Testis (tissue), 3 donors: ENCODE results near the gene PSENEN. TPM values are rescaled to one million over a fixed set of nuclear protein-coding genes. Genes with fewer than 3 reads are reported as not detected.

Source experiments
- DNase-seq: peaks from one replicate; pipeline ENCODE4 v3.0.0-alpha.2; 2019
- H3K27ac ChIP-seq, 2 donors: fragments of 200-600 bp; sonication (generic); one replicate each; pipeline ENCODE4 v1.5.1; 2019
- H3K27me3 ChIP-seq: fragments of 200-600 bp; sonication (generic); one replicate; pipeline ENCODE4 v1.5.1; 2019
- H3K36me3 ChIP-seq: fragments of 200-600 bp; sonication (generic); one replicate; pipeline ENCODE4 v1.5.1; 2017; ENCODE audit warnings: low read depth; ENCODE audit errors: missing control alignments
- H3K4me1 ChIP-seq: fragments of 200-600 bp; sonication (generic); one replicate; pipeline ENCODE4 v1.5.1; 2019
- H3K4me3 ChIP-seq, 2 donors: fragments of 200-600 bp; sonication (generic); one replicate each; pipeline ENCODE4 v1.5.1; 2017 to 2019
- H3K9me3 ChIP-seq: fragments of 200-600 bp; sonication (generic); one replicate; pipeline ENCODE4 v1.5.1; 2017
- POLR2A ChIP-seq: fragments of 450-650 bp; IDR thresholded peaks from one replicate; pipeline ENCODE4 v1.6.1; 2017; ENCODE audit warnings: antibody characterized with exemption, mild to moderate bottlenecking, moderate library complexity
- WGBS, 2 donors: methylation state at CpG; one replicate each; pipeline ENCODE4 v1.1.5; 2018; 5-methylcytosine and 5-hydroxymethylcytosine counted together
- intact Hi-C: fragments of 100-400 bp; cut with DNase I; formaldehyde crosslinking; loops from one replicate; pipeline ENCODE4 v1.15.1; 2023; ENCODE audit warnings: low total_unique reads
- polyA plus RNA-seq: library from polyadenylated mRNA; stranded (reverse); fragments of 350-450 nt; fragmentation: Illumina TruSeq; extraction: RNeasy Lipid Tissue Mini Kit (QIAGEN cat#74804); gene quantifications from one replicate; pipeline ENCODE4 v1.2.3, GENCODE V29; 2014; ENCODE audit warnings: low read depth, low replicate concordance; ENCODE audit not compliant: insufficient read depth
- total RNA-seq, 2 donors: library from RNA; depleted of rRNA; stranded (reverse); fragments of >200 nt; gene quantifications; one replicate each; pipeline ENCODE4 v1.2.3, GENCODE V29; 2016
- TF ChIP-seq, protein P1 (sequence below), 3 experiments: fragments of 450-650 bp in 2 of 3; fragments of 200-600 bp in 1 of 3; sonication (generic) in 1 of 3; IDR thresholded peaks; one replicate each; pipeline ENCODE4 v1.5.1; 2016 to 2019; ENCODE audit warnings: antibody characterized with exemption in 3 of 3, mild to moderate bottlenecking in 2 of 3, moderate library complexity in 1 of 3

Gene PSENEN
- total and polyA plus RNA-seq, 3 donors from 2014 or later = 100 to 303 (median 121) TPM

DNA sequence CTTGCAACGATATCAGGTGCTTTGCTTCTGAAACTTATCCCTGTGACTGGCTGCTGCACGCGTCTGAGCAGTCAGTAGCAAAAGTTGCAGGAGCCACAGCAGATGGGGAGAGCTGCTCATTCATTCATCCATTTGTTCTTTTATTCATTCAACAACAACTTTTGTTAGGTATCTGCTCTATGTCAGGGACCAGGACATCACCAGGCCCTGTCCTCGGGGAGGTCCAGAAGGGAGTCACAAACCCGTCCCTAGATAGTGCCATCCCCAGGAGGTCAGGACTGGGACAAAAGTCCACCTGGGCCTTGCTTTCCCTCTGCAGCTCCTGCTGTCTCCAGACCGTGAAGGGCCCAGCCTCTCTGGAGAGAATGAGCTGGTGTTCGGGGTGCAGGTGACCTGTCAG lies 32.5 kb downstream of the PSENEN start:
- Histone ChIP-seq H3K27me3 (no peaks in the 10 kb centered on the region), H3K36me3 (no peaks in the 10 kb centered on the region), H3K4me3 (no peak overlapping the region), H3K9me3 (no peaks in the 10 kb centered on the region), H3K27ac (no peak overlapping the region), H3K4me1 (peaks cover 7% of the 10 kb centered on the region)
- WGBS, 2 donors = 78 to 88% methylated on average over 5 to 7 of the region's 7 CpGs
- intact Hi-C loops = no loop called here
- no peak for DNase-seq
- TF ChIP-seq POLR2A = no peak
- TF ChIP-seq, protein P1, sequence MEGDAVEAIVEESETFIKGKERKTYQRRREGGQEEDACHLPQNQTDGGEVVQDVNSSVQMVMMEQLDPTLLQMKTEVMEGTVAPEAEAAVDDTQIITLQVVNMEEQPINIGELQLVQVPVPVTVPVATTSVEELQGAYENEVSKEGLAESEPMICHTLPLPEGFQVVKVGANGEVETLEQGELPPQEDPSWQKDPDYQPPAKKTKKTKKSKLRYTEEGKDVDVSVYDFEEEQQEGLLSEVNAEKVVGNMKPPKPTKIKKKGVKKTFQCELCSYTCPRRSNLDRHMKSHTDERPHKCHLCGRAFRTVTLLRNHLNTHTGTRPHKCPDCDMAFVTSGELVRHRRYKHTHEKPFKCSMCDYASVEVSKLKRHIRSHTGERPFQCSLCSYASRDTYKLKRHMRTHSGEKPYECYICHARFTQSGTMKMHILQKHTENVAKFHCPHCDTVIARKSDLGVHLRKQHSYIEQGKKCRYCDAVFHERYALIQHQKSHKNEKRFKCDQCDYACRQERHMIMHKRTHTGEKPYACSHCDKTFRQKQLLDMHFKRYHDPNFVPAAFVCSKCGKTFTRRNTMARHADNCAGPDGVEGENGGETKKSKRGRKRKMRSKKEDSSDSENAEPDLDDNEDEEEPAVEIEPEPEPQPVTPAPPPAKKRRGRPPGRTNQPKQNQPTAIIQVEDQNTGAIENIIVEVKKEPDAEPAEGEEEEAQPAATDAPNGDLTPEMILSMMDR (IDR thresholded peaks at IDR 0.05) = no peak

- no peaks in the 10 kb centered on the region for H3K36me3 ChIP-seq
- no peak for DNase-seq
These were observed 33.6 kb downstream of the PSENEN start for GRCh38 chr19:35779033-35779432.

DNA sequence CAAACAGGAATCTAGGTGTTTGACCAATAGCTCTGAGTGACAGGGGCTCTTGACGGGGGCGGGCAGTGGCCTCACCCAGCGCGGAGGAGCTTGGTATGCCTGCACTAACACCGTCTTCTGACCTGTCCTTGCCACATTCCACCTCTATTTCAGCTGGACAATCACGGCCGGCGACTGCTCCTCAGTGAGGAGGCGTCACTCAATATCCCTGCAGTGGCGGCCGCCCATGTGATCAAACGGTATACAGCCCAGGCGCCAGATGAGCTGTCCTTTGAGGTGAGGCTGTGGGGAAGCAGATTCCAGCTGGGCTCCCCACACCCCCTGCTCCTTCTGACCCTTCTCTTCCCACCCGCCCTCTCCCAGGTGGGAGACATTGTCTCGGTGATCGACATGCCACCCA lies 34.6 kb downstream of the PSENEN start:
- peaks cover 7% of the 10 kb centered on the region for H3K4me1 ChIP-seq
- no peak overlapping the region for H3K27ac ChIP-seq
- intact Hi-C loops = no loop called here
- 95 to 97% methylated on average over 13 to 16 of the region's 16 CpGs for WGBS, 2 donors
- no peaks in the 10 kb centered on the region for H3K27me3 ChIP-seq
- no peaks in the 10 kb centered on the region for H3K9me3 ChIP-seq
- no peaks in the 10 kb centered on the region for H3K36me3 ChIP-seq
- H3K4me3 ChIP-seq = no peak overlapping the region
- no peak for TF ChIP-seq POLR2A
- TF ChIP-seq, protein P1 (IDR thresholded peaks at IDR 0.05) = no peak
- DNase-seq = no peak

More at GRCh38 chr19:35779033-35779432, 33.6 kb downstream of the PSENEN start:
- no peaks in the 10 kb centered on the region for H3K9me3 ChIP-seq
- no peak overlapping the region for H3K27ac ChIP-seq
- peaks cover 7% of the 10 kb centered on the region for H3K4me1 ChIP-seq
- no peak overlapping the region for H3K4me3 ChIP-seq
- TF ChIP-seq, protein P1 (IDR thresholded peaks at IDR 0.05) = no peak
- no peak for TF ChIP-seq POLR2A
- intact Hi-C loops = no loop called here
- no peaks in the 10 kb centered on the region for H3K27me3 ChIP-seq
- WGBS, 2 donors = 92% methylated on average over 8 of the region's 8 CpGs

DNA sequence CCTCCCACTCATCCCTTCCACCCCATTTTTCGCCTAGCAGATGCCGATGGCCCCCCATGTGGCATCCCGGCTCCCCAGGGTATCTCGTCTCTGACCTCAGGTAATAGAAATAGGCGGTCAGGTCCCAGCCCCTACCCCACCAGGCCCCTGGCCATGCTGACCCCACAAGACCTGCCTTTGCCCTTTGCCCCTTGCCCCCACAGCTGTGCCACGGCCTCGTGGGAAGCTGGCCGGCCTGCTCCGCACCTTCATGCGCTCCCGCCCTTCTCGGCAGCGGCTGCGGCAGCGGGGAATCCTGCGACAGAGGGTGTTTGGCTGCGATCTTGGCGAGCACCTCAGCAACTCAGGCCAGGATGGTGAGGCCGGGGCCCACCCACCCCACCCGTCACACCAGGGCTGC lies 35.3 kb downstream of the PSENEN start:
- no peak for DNase-seq
- H3K4me3 ChIP-seq = no peak overlapping the region
- no peaks in the 10 kb centered on the region for H3K9me3 ChIP-seq
- intact Hi-C loops = no loop called here
- no peaks in the 10 kb centered on the region for H3K27me3 ChIP-seq
- no peaks in the 10 kb centered on the region for H3K36me3 ChIP-seq
- no peak overlapping the region for H3K27ac ChIP-seq
- TF ChIP-seq, protein P1 (IDR thresholded peaks at IDR 0.05) = no peak
- no peak for TF ChIP-seq POLR2A
- 92 to 94% methylated on average over 19 to 20 of the region's 20 CpGs for WGBS, 2 donors
- H3K4me1 ChIP-seq = peaks cover 7% of the 10 kb centered on the region

DNA sequence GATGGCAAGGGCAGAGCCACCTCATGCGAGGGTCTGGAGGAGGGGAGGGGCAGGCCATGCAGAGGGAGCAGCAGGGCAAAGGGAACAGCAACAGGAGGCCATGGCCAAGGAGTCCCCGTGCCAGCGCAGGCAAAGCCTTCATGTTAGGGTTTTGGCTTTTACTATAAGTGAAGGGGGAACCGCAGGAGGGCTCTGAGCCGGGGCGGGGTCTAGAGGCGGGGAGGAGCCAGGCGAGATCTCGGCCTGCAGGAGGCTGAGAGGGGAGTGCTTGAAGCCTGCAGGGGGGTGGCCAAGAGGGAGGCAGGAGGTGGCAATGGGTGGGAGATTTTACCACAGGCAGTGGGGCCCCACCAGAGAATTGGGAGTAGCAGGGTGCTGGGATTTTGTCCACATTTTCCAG lies 36.2 kb downstream of the PSENEN start:
- H3K27me3 ChIP-seq = no peaks in the 10 kb centered on the region
- no peak overlapping the region for H3K4me3 ChIP-seq
- TF ChIP-seq POLR2A = no peak
- TF ChIP-seq, protein P1 (IDR thresholded peaks at IDR 0.05) = no peak
- H3K4me1 ChIP-seq = no peaks in the 10 kb centered on the region
- no peaks in the 10 kb centered on the region for H3K9me3 ChIP-seq
- intact Hi-C loops = no loop called here
- WGBS, 2 donors = 86 to 88% methylated on average over 9 of the region's 9 CpGs
- no peak for DNase-seq
- no peaks in the 10 kb centered on the region for H3K36me3 ChIP-seq
- H3K27ac ChIP-seq = no peak overlapping the region
